HUES64 (cell line): ENCODE data around the gene VEZT.
"Not testable (repeated sequence)": the region's sequence is repeated elsewhere in the genome, so short reads cannot be mapped to it uniquely, and the experiment has no call there.

Experiments used
- H3K27ac ChIP-seq: 2 replicates; pipeline ENCODE4 v1.7.0; 2013; ENCODE audit warnings: low read depth, low read length, inconsistent platforms
- H3K27me3 ChIP-seq: 2 replicates; pipeline ENCODE4 v1.6.1; 2013; ENCODE audit warnings: mild to moderate bottlenecking, low read length; ENCODE audit not compliant: insufficient read depth
- H3K36me3 ChIP-seq: 2 replicates; pipeline ENCODE4 v1.6.1; 2013; ENCODE audit warnings: mild to moderate bottlenecking, low read length; ENCODE audit not compliant: insufficient read depth
- H3K4me1 ChIP-seq: 2 replicates; pipeline ENCODE4 v1.6.1; 2013; ENCODE audit warnings: mild to moderate bottlenecking, low read length, moderate library complexity; ENCODE audit not compliant: insufficient read depth
- H3K4me3 ChIP-seq: 2 replicates; pipeline ENCODE4 v1.5.1; 2013; ENCODE audit warnings: mild to moderate bottlenecking, low read length, moderate library complexity
- H3K9ac ChIP-seq: 2 replicates; pipeline ENCODE4 v1.6.1; 2013; ENCODE audit warnings: mild to moderate bottlenecking, low read depth, low read length
- H3K9me3 ChIP-seq: 2 replicates; pipeline ENCODE4 v1.6.1; 2013; ENCODE audit warnings: low read depth, low read length; ENCODE audit not compliant: insufficient read depth
- WGBS: fragments of 150-250, 120-280 bp; methylation state at CpG from one replicate; pipeline ENCODE4 v1.1.7; 2013; ENCODE audit warnings: missing lambda C conversion rate; 5-methylcytosine and 5-hydroxymethylcytosine counted together

Gene VEZT

GRCh38 chr12:95298916-95299315, 81.3 kb downstream of the VEZT start:
- Histone ChIP-seq H3K36me3 (peaks cover 80% of the 10 kb centered on the region), H3K9ac (no peak overlapping the region), H3K4me1 (no peaks in the 10 kb centered on the region), H3K27ac (no peak overlapping the region), H3K27me3 (no peaks in the 10 kb centered on the region), H3K9me3 (no peaks in the 10 kb centered on the region), H3K4me3 (no peak overlapping the region)
- WGBS = 88% methylated on average over 5 of the region's 5 CpGs

DNA sequence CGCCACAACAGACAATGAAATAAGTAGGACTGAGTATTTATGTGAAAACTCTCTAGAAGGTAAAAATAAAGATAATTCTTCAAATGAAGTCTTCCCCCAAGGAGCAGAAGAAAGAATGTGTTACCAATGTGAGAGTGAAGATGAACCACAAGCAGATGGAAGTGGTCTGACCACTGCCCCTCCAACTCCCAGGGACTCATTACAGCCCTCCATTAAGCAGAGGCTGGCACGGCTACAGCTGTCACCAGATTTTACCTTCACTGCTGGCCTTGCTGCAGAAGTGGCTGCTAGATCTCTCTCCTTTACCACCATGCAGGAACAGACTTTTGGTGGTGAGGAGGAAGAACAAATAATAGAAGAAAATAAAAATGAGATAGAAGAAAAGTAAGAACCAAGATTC, 82.7 kb downstream of the VEZT start:
- WGBS = 89% methylated on average over 2 of the region's 2 CpGs
- H3K9ac ChIP-seq = no peak overlapping the region
- no peaks in the 10 kb centered on the region for H3K9me3 ChIP-seq
- no peaks in the 10 kb centered on the region for H3K27me3 ChIP-seq
- H3K27ac ChIP-seq = no peak overlapping the region
- H3K4me3 ChIP-seq = no peak overlapping the region
- H3K4me1 ChIP-seq = no peaks in the 10 kb centered on the region
- peaks cover 81% of the 10 kb centered on the region for H3K36me3 ChIP-seq

GRCh38 chr12:95303476-95303875, 85.9 kb downstream of the VEZT start:
- Histone ChIP-seq H3K4me1 (no peaks in the 10 kb centered on the region), H3K9me3 (no peaks in the 10 kb centered on the region), H3K27ac (no peak overlapping the region), H3K27me3 (no peaks in the 10 kb centered on the region), H3K36me3 (peaks cover 63% of the 10 kb centered on the region), H3K9ac (no peak overlapping the region), H3K4me3 (no peak overlapping the region)
- WGBS = no CpG with 5 or more reads among the region's 1 CpG

DNA sequence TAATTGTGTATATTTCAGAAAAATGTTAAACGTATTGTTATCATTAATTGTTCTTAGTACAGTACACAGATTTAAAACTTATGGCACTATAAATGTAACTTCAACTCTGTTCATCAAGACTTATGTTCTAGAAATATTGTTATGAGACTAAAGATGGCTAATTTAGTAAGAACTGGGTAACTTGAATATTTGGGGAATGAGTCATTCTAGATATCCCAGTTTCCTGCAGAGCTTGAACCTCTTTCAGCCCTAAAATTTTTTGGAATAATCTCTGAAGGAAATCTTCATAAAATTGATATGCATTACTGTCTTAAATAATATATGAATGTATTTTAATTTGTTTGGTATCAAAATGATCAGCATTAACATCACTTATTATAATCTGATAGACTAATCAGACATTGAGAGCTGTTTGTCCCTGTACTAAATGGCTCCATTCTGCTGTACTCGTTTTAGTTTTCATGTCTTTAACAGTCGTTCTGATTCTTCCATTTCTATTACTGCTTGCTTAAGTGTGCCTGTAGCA, 87.1 kb downstream of the VEZT start:
- no peak overlapping the region for H3K4me3 ChIP-seq
- H3K9ac ChIP-seq = no peak overlapping the region
- no peaks in the 10 kb centered on the region for H3K4me1 ChIP-seq
- H3K27ac ChIP-seq = no peak overlapping the region
- H3K9me3 ChIP-seq = no peaks in the 10 kb centered on the region
- WGBS = 95% methylated on average over 2 of the region's 3 CpGs
- no peaks in the 10 kb centered on the region for H3K27me3 ChIP-seq
- H3K36me3 ChIP-seq = peaks cover 57% of the 10 kb centered on the region

DNA sequence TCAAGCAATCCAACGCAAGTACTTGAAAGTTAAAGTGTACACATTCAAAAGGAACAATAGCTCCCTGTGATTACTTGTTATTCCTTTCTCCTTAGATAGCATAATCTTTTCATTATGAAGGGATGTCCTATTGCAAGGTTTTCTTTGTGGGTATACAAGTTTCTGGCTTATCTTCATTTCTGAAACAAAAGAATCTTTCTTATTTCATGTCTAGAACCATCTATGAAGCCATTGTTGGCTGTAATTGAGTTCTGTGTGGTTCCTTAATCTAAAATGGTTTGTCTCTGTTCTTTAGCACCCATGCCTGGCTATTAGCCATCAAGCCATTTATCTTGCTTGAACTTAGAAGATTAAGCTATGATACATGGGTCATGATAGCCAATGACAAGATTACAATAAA, 95.0 kb downstream of the VEZT start:
- 77% methylated on average over 1 of the region's 1 CpG for WGBS
- no peaks in the 10 kb centered on the region for H3K4me1 ChIP-seq
- no peak overlapping the region for H3K27ac ChIP-seq
- H3K9ac ChIP-seq = no peak overlapping the region
- H3K36me3 ChIP-seq = peaks cover 15% of the 10 kb centered on the region
- H3K27me3 ChIP-seq = no peaks in the 10 kb centered on the region
- no peak overlapping the region for H3K4me3 ChIP-seq
- no peaks in the 10 kb centered on the region for H3K9me3 ChIP-seq

DNA sequence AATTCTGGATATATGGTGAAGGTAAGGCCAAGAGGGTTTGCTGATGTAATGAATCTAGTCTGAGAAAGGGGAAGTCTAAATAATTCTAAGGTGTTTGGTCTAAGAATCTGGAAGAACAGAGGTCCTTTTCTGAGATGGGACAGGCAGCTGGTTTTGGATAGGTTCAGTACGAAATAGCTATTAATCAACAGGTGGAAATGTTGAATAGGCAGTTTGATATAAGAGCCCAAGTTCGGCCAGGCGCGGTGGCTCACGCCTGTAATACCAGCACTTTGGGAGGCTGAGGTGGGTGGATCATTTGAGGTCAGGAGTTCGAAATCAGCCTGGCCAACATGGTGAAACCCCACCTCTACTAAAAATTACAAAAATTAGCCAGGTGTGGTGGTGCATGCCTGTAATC, 97.1 kb downstream of the VEZT start:
- H3K9me3 ChIP-seq, H3K27me3 ChIP-seq, H3K4me1 ChIP-seq, H3K4me3 ChIP-seq, H3K36me3 ChIP-seq, H3K27ac ChIP-seq, H3K9ac ChIP-seq: not testable (repeated sequence)
- WGBS = 93% methylated on average over 5 of the region's 6 CpGs

DNA sequence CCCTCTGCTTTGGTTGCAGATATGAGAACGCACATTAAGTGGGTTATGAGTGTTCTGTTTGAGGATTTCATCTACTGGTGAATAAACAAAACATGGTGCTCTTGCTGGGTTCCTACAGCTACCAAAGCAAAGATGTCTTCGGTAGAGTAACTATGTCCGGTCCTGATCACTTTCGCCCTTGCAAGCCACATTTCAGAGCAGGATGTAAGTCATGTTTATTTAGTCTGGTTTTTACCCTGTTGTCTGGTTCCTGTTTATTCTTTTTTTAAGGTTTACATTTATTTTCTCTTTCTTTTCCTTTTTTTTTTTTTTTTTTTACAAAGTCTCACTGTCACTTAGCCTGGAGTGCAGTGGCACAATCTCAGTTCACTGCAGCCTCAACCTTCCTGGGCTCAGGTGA, 99.2 kb downstream of the VEZT start:
- Histone ChIP-seq H3K9ac (no peak overlapping the region), H3K4me3 (no peak overlapping the region), H3K9me3 (no peaks in the 10 kb centered on the region), H3K36me3 (no peaks in the 10 kb centered on the region), H3K27ac (no peak overlapping the region), H3K27me3 (no peaks in the 10 kb centered on the region), H3K4me1 (no peaks in the 10 kb centered on the region)
- 98% methylated on average over 4 of the region's 4 CpGs for WGBS

GRCh38 chr12:95318071-95318545, 100.5 kb downstream of the VEZT start:
- H3K36me3 ChIP-seq = no peaks in the 10 kb centered on the region
- H3K27ac ChIP-seq = no peak overlapping the region
- H3K9ac ChIP-seq = no peak overlapping the region
- H3K27me3 ChIP-seq = no peaks in the 10 kb centered on the region
- no peaks in the 10 kb centered on the region for H3K9me3 ChIP-seq
- 92% methylated on average over 2 of the region's 2 CpGs for WGBS
- H3K4me3 ChIP-seq = no peak overlapping the region
- no peaks in the 10 kb centered on the region for H3K4me1 ChIP-seq

- no peaks in the 10 kb centered on the region for H3K27me3 ChIP-seq
- no peaks in the 10 kb centered on the region for H3K4me1 ChIP-seq
- H3K36me3 ChIP-seq = no peaks in the 10 kb centered on the region
- H3K9ac ChIP-seq = no peak overlapping the region
- 89% methylated on average over 1 of the region's 1 CpG for WGBS
- H3K27ac ChIP-seq = no peak overlapping the region
- H3K9me3 ChIP-seq = no peaks in the 10 kb centered on the region
- no peak overlapping the region for H3K4me3 ChIP-seq
Observed at GRCh38 chr12:95319694-95320331, 102.2 kb downstream of the VEZT start.

DNA sequence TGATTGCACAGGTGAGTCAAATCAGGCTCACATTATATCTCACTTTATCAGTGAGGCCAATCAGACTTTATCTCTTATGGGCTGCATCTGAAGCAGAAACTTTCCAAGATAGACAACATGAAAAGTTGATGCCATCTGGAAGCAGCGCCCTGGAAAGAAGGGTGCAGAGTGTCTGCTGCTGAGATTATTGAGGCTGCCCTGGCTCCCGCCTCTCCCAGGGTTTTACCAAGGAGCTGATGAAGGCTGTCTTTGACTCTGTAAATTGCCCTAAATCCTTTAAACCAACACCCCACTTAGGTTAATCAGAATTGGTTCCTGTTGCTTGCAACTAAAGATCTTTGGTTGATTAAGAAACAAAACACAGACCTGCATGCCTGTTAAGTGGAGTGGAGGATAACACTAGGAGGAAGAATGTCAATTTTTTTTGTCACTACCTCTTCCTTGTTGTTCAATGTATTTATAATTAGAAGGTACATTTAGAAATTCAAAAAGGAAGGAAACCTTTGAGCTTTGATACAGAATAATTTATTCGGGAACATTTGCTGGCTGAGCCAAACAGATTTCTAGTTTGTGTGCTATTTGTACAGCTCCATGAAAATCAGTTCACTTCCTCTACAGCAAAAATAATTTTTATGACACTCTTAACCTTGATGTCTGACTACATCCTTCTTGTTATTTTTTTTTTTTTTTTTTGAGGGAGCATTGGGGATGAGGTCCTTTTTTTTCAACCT, 104.1 kb downstream of the VEZT start:
- Histone ChIP-seq H3K27me3 (no peaks in the 10 kb centered on the region), H3K27ac (no peak overlapping the region), H3K36me3 (no peaks in the 10 kb centered on the region), H3K9me3 (no peaks in the 10 kb centered on the region), H3K9ac (no peak overlapping the region), H3K4me3 (no peak overlapping the region), H3K4me1 (no peaks in the 10 kb centered on the region)
- WGBS = 90% methylated on average over 3 of the region's 3 CpGs

DNA sequence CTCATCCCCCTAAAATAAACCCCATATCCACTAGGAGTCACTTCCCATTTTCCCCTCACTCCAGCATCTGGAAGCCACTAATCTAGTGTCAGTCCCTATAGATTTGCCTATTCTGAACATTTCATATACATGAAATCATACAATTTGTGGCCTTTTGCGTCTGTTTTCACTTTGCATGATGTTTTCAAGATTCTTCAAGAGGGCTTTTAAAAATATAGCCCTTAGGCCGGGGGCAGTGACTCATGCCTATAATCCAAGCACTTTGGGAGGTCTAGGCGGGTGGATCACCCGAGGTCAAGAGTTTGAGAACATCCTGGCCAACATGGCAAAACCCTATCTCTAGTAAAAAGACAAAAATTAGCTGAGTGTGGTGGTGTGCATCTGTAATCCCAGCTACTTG, 104.7 kb downstream of the VEZT start:
- WGBS = 90% methylated on average over 4 of the region's 4 CpGs
- Histone ChIP-seq H3K36me3 (no peaks in the 10 kb centered on the region), H3K4me1 (no peaks in the 10 kb centered on the region), H3K4me3 (no peak overlapping the region), H3K27me3 (no peaks in the 10 kb centered on the region), H3K27ac (no peak overlapping the region), H3K9ac (no peak overlapping the region), H3K9me3 (no peaks in the 10 kb centered on the region)
